Measurements from ENCODE around the gene DHX34. TPM values are rescaled to one million over a fixed set of nuclear protein-coding genes. Genes with fewer than 3 reads are reported as not detected.

The DHX34 gene
- total RNA-seq, 1 donor from 2014 or later = 17.7 TPM

DNA sequence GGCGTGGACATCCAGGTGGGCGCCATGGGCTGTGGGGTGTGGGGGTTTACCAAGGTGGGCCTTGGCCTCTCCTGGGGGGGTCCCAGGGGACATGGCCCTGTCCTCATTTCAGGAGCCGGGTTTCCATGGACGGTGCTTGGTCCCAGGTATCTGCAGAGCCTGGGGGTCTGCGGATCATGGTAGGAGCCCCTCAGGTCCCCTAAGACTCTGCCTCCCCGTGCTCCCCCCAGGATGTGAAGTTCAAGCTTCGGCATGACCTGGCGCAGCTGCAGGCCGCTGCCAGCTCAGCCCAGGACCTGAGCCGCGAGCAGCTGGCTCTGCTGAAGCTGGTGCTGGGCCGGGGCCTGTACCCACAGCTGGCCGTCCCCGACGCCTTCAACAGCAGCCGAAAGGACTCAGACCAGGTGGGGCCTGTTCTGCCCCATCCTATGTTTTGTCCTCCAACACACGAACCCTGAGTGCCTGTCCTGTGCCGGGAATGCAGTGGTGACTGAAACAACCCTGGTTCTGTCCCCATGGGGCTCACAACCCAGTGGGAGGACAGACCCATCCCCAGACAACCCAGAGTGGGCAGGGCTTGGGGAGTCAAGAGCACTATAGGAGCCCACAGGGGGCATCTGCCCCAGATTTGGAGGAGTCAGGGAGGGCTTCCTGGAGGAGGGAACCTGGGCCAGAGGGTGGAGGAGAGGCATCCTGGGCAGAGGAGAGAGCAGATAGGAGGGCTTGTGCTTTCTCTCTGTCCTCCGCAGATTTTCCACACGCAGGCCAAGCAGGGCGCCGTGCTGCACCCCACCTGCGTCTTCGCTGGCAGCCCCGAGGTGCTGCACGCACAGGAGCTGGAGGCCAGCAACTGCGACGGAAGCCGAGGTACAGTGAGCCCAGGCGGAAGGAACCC, 26.8 kb downstream of the DHX34 start:
- H3K9me3 Mint-ChIP-seq (ENCODE audit: unreplicated experiment) = no peaks in the 10 kb centered on the region
- Histone ChIP-seq H3K4me3 (ENCODE audit: insufficient read depth, low read depth, low read length) (no peak overlapping the region), H3K79me2 (ENCODE audit: insufficient read depth, low read length) (peaks cover 3% of the 10 kb centered on the region), H3K4me2 (ENCODE audit: low read length) (no peak overlapping the region), H3K27ac (ENCODE audit: low read depth, low read length) (no peak overlapping the region), H4K20me1 (ENCODE audit: insufficient read depth, low read length) (peaks cover 29% of the 10 kb centered on the region), H3K27me3 (ENCODE audit: insufficient read depth, low read length) (no peaks in the 10 kb centered on the region), H3K4me1 (ENCODE audit: insufficient read depth, low read length) (no peaks in the 10 kb centered on the region), H2AFZ (ENCODE audit: low read depth, low read length) (no peak overlapping the region), H3K9ac (ENCODE audit: low read length) (no peak overlapping the region), H3K36me3 (ENCODE audit: insufficient read depth, low read length) (peaks cover 2% of the 10 kb centered on the region), H3K9me3 (ENCODE audit: insufficient read depth, low read depth, low read length) (no peaks in the 10 kb centered on the region)
- no peak overlapping the region for H3K4me3 Mint-ChIP-seq (ENCODE audit: unreplicated experiment)
- no peak overlapping the region for H3K27ac Mint-ChIP-seq (ENCODE audit: unreplicated experiment)
- H3K4me1 Mint-ChIP-seq (ENCODE audit: low read depth, unreplicated experiment) = no peaks in the 10 kb centered on the region
- FAIRE-seq = no peak
- TF ChIP-seq, protein P1, sequence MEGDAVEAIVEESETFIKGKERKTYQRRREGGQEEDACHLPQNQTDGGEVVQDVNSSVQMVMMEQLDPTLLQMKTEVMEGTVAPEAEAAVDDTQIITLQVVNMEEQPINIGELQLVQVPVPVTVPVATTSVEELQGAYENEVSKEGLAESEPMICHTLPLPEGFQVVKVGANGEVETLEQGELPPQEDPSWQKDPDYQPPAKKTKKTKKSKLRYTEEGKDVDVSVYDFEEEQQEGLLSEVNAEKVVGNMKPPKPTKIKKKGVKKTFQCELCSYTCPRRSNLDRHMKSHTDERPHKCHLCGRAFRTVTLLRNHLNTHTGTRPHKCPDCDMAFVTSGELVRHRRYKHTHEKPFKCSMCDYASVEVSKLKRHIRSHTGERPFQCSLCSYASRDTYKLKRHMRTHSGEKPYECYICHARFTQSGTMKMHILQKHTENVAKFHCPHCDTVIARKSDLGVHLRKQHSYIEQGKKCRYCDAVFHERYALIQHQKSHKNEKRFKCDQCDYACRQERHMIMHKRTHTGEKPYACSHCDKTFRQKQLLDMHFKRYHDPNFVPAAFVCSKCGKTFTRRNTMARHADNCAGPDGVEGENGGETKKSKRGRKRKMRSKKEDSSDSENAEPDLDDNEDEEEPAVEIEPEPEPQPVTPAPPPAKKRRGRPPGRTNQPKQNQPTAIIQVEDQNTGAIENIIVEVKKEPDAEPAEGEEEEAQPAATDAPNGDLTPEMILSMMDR (IDR thresholded peaks at IDR 0.05; ENCODE audit: insufficient read depth, low read depth, low read length) = no peak
- TF ChIP-seq EZH2 (IDR thresholded peaks at IDR 0.05; ENCODE audit: insufficient read depth, low read length) = no peak
- H3K36me3 Mint-ChIP-seq (ENCODE audit: low read depth, unreplicated experiment) = peaks cover 12% of the 10 kb centered on the region
- DNase-seq (ENCODE audit: low read depth) = no peak
- H3K27me3 Mint-ChIP-seq (ENCODE audit: low read depth, unreplicated experiment) = no peaks in the 10 kb centered on the region

DNA sequence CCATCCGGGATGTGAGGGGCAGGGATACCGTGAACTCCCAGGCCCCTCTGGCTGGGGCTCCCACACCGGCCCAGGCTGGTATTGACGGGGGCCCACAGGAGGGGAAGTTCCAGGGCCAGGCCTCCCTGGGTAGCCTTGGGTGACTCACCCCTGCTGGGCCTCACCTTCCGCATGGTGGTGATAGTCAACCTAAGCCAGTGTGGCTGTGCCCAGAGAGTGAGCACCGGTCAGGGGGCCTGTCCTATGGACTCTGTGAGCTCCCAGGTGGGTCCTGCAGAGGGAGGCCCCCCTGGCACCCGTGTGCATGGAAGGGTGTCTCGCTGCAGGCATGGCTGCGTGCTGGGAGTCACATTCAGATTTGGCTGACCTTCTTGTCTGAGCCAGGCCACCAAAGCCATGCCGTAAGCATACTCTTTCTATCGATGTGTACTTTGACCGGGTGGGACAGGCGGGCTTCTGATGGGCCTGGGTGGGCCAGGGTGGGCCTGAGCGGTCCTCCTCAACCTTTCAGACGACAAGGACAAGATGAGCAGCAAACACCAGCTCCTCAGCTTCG, 27.6 kb downstream of the DHX34 start:
- Histone ChIP-seq H3K4me3 (ENCODE audit: insufficient read depth, low read depth, low read length) (no peak overlapping the region), H3K9ac (ENCODE audit: low read length) (no peak overlapping the region), H3K36me3 (ENCODE audit: insufficient read depth, low read length) (peaks cover 5% of the 10 kb centered on the region), H3K4me2 (ENCODE audit: low read length) (no peak overlapping the region), H4K20me1 (ENCODE audit: insufficient read depth, low read length) (peaks cover 24% of the 10 kb centered on the region), H3K27me3 (ENCODE audit: insufficient read depth, low read length) (no peaks in the 10 kb centered on the region), H3K79me2 (ENCODE audit: insufficient read depth, low read length) (no peaks in the 10 kb centered on the region), H3K27ac (ENCODE audit: low read depth, low read length) (no peak overlapping the region), H3K4me1 (ENCODE audit: insufficient read depth, low read length) (no peaks in the 10 kb centered on the region), H2AFZ (ENCODE audit: low read depth, low read length) (no peak overlapping the region), H3K9me3 (ENCODE audit: insufficient read depth, low read depth, low read length) (no peaks in the 10 kb centered on the region)
- no peak overlapping the region for H3K27ac Mint-ChIP-seq (ENCODE audit: unreplicated experiment)
- no peaks in the 10 kb centered on the region for H3K9me3 Mint-ChIP-seq (ENCODE audit: unreplicated experiment)
- DNase-seq (ENCODE audit: low read depth) (no peak), FAIRE-seq (no peak)
- no peaks in the 10 kb centered on the region for H3K27me3 Mint-ChIP-seq (ENCODE audit: low read depth, unreplicated experiment)
- peaks cover 17% of the 10 kb centered on the region for H3K36me3 Mint-ChIP-seq (ENCODE audit: low read depth, unreplicated experiment)
- TF ChIP-seq, protein P1 (IDR thresholded peaks at IDR 0.05; ENCODE audit: insufficient read depth, low read depth, low read length) = no peak
- TF ChIP-seq EZH2 (IDR thresholded peaks at IDR 0.05; ENCODE audit: insufficient read depth, low read length) = no peak
- no peaks in the 10 kb centered on the region for H3K4me1 Mint-ChIP-seq (ENCODE audit: low read depth, unreplicated experiment)
- H3K4me3 Mint-ChIP-seq (ENCODE audit: unreplicated experiment) = no peak overlapping the region
